CD4-positive, alpha-beta T cell (primary cell): ENCODE data around the gene CCN5. TPM values are rescaled to one million over a fixed set of nuclear protein-coding genes. Genes with fewer than 3 reads are reported as not detected.

Experiments
- ATAC-seq: fragments of 200-7000 bp; cut with Tn5 transposase; one replicate; pipeline ENCODE4 v1.10.0; 2022; ENCODE audit warnings: mild to moderate bottlenecking; ENCODE audit not compliant: poor library complexity
- CTCF ChIA-PET: fragments of 350-600 bp; sonication (Branson Sonifier 250); formaldehyde crosslinking; loops from one replicate; lab custom pipeline; 2021; ENCODE audit warnings: antibody characterized with exemption, inconsistent platforms; lab: Charles Lee
- POLR2A ChIA-PET: fragments of 350-600 bp; sonication (Branson Sonifier 250); formaldehyde crosslinking; loops from one replicate; lab custom pipeline; 2021; ENCODE audit warnings: antibody characterized with exemption, inconsistent platforms; lab: Charles Lee
- DNase-seq, 14 experiments: peaks; one replicate each; pipeline ENCODE4 v3.0.0-alpha.2; 2013 to 2020; ENCODE audit warnings: mixed read lengths in 2 of 14
- H3K27ac ChIP-seq, 2 donors: one replicate each; pipeline versions ENCODE4 v1.5.1 to v1.7.0; 2013; ENCODE audit warnings: low read length in 2 of 2, low read depth in 1 of 2, mild to moderate bottlenecking in 1 of 2
- H3K27me3 ChIP-seq, 2 experiments: 1 replicate in 1 of 2; 2 replicates in 1 of 2; pipeline versions ENCODE4 v1.6.1 to v1.7.0; 2013; ENCODE audit warnings: low read length in 2 of 2, control low read depth in 1 of 2, mild to moderate bottlenecking in 1 of 2, moderate library complexity in 1 of 2; ENCODE audit not compliant: insufficient read depth in 2 of 2, control insufficient read depth in 1 of 2
- H3K36me3 ChIP-seq: one replicate; pipeline ENCODE4 v1.6.1; 2013; ENCODE audit warnings: low read length, control low read depth; ENCODE audit not compliant: insufficient read depth
- H3K4me1 ChIP-seq: one replicate; pipeline ENCODE4 v1.6.1; 2013; ENCODE audit warnings: low read length, control low read depth; ENCODE audit not compliant: insufficient read depth
- H3K4me3 ChIP-seq: one replicate; pipeline ENCODE4 v1.5.1; 2013; ENCODE audit warnings: mild to moderate bottlenecking, low read length, moderate library complexity
- H3K9me3 ChIP-seq, 2 experiments: 1 replicate in 1 of 2; 2 replicates in 1 of 2; pipeline versions ENCODE4 v1.6.1 to v1.7.0; 2013; ENCODE audit warnings: low read length in 2 of 2, mild to moderate bottlenecking in 2 of 2, control low read depth in 1 of 2, moderate library complexity in 1 of 2; ENCODE audit not compliant: control insufficient read depth in 1 of 2, insufficient read depth in 1 of 2
- H3K27ac Mint-ChIP-seq: one replicate; pipeline ENCODE4 v1.8.0; 2020; ENCODE audit warnings: mixed read lengths
- H3K27me3 Mint-ChIP-seq: one replicate; pipeline ENCODE4 v1.8.0; 2021; ENCODE audit warnings: mixed read lengths
- H3K36me3 Mint-ChIP-seq: one replicate; pipeline ENCODE4 v1.8.0; 2021; ENCODE audit warnings: low read depth, mixed read lengths
- H3K4me1 Mint-ChIP-seq: one replicate; pipeline ENCODE4 v1.8.0; 2021; ENCODE audit warnings: low read depth, mixed read lengths
- H3K4me3 Mint-ChIP-seq: one replicate; pipeline ENCODE4 v1.8.0; 2020; ENCODE audit warnings: mild to moderate bottlenecking, mixed read lengths
- H3K9me3 Mint-ChIP-seq: one replicate; pipeline ENCODE4 v1.8.0; 2020; ENCODE audit warnings: mixed read lengths
- CTCF ChIP-seq: fragments of 200-600 bp; IDR thresholded peaks from one replicate; pipeline ENCODE4 v1.8.0; 2022; ENCODE audit warnings: antibody characterized with exemption, mild to moderate bottlenecking
- intact Hi-C, 2 experiments: fragments of 100-400 bp; cut with DNase I in 1 of 2; cut with micrococcal nuclease in 1 of 2; formaldehyde crosslinking; loops; one replicate each; pipeline versions ENCODE4 v1.15.1 to v1.9.0; 2023 to 2025; cut with DNase I, micrococcal nuclease
- total RNA-seq, 174 experiments: library from RNA in 2 of 174; stranded (reverse) in 2 of 174; gene quantifications; one replicate each; pipeline ENCODE4 v1.2.3 and lab custom pipeline; 2021 to 2026

The CCN5 gene
- total RNA-seq, 2 experiments from 2014 or later, result not detected

- Mint-ChIP-seq H3K36me3 (no peaks in the 10 kb centered on the region), H3K4me1 (no peaks in the 10 kb centered on the region), H3K27ac (no peak overlapping the region), H3K4me3 (no peak overlapping the region), H3K27me3 (no peaks in the 10 kb centered on the region), H3K9me3 (no peaks in the 10 kb centered on the region)
- CTCF ChIA-PET, result no interaction called here
- intact Hi-C loops, result loop anchor here in 1 of 2 experiments (5.0 kb wide), 1 partner anchor 844 kb away; no protein-coding TSS in a partner anchor
- POLR2A ChIA-PET, result no interaction called here
- Histone ChIP-seq H3K27me3 (no peaks in the 10 kb centered on the region), H3K9me3 (no peaks in the 10 kb centered on the region), H3K4me3 (no peak overlapping the region), H3K27ac (no peak overlapping the region), H3K4me1 (no peaks in the 10 kb centered on the region), H3K36me3 (no peaks in the 10 kb centered on the region)
- ATAC-seq (no peak), DNase-seq (no peak)
- no peak for TF ChIP-seq CTCF
Measured at GRCh38 chr20:44723391-44723790, 8.2 kb downstream of the CCN5 start.

GRCh38 chr20:44723798-44724362, 8.7 kb downstream of the CCN5 start:
- Histone ChIP-seq H3K27ac (no peak overlapping the region), H3K4me1 (no peaks in the 10 kb centered on the region), H3K36me3 (no peaks in the 10 kb centered on the region), H3K27me3 (no peaks in the 10 kb centered on the region), H3K4me3 (no peak overlapping the region), H3K9me3 (no peaks in the 10 kb centered on the region)
- POLR2A ChIA-PET, result no interaction called here
- CTCF ChIA-PET, result no interaction called here
- ATAC-seq (no peak), DNase-seq (no peak)
- no peaks in the 10 kb centered on the region for H3K27me3 Mint-ChIP-seq
- no peaks in the 10 kb centered on the region for H3K4me1 Mint-ChIP-seq
- TF ChIP-seq CTCF, result no peak
- no peaks in the 10 kb centered on the region for H3K9me3 Mint-ChIP-seq
- no peak overlapping the region for H3K4me3 Mint-ChIP-seq
- intact Hi-C loops, result loop anchor here in 1 of 2 experiments (5.0 kb wide), 1 partner anchor 843 kb away; no protein-coding TSS in a partner anchor
- H3K36me3 Mint-ChIP-seq, result no peaks in the 10 kb centered on the region
- H3K27ac Mint-ChIP-seq, result no peak overlapping the region

DNA sequence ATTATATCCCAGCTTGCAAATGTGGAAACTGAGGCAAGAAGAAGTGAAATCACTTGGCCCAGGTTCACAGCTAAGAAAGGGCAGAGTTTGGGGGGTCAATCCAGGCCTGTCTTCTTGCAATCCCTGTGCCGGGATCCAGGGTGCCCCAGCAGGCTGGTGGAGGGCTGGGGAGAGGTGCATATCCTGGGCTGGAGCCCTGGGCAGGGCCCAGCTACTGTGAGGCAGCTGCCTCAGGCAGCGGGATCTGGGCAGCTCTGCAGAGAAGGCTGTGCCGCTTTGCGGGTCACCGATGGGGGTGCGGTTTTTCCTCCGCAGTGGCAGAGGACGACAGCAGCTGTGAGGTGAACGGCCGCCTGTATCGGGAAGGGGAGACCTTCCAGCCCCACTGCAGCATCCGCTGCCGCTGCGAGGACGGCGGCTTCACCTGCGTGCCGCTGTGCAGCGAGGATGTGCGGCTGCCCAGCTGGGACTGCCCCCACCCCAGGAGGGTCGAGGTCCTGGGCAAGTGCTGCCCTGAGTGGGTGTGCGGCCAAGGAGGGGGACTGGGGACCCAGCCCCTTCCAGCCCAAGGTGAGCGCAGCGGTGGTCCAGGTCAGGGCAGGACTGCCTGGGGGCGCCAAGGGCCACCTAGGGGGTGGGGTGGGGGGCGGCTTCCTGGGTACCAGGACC, 9.4 kb downstream of the CCN5 start:
- no peak for TF ChIP-seq CTCF
- Mint-ChIP-seq H3K4me1 (no peaks in the 10 kb centered on the region), H3K27ac (no peak overlapping the region), H3K9me3 (no peaks in the 10 kb centered on the region), H3K27me3 (no peaks in the 10 kb centered on the region), H3K4me3 (no peak overlapping the region), H3K36me3 (no peaks in the 10 kb centered on the region)
- DNase-seq (no peak), ATAC-seq (no peak)
- Histone ChIP-seq H3K4me3 (no peak overlapping the region), H3K27ac (no peak overlapping the region), H3K4me1 (no peaks in the 10 kb centered on the region), H3K36me3 (no peaks in the 10 kb centered on the region), H3K9me3 (no peaks in the 10 kb centered on the region), H3K27me3 (no peaks in the 10 kb centered on the region)
- CTCF ChIA-PET, result no interaction called here
- intact Hi-C loops, result loop anchor here in 1 of 2 experiments (5.0 kb wide), 1 partner anchor 843 kb away; no protein-coding TSS in a partner anchor
- POLR2A ChIA-PET, result interaction anchor here (0.6 kb wide), 1 partner anchor 39 kb away, joined by 3 read pairs; no protein-coding TSS in a partner anchor
